Stimulated activated CD8-positive, alpha-beta memory T cell treated with anti-CD3 and anti-CD28 coated beads, Interleukin-4, amount 100 ng/mL, for 4 hours (primary cell): ENCODE data around the gene DYNC2LI1.

Source experiments
- DNase-seq, 2 donors: peaks; one replicate each; pipeline ENCODE4 v3.0.0-alpha.2; 2020; ENCODE audit warnings: low read depth in 2 of 2, low spot score in 1 of 2

DYNC2LI1 gene

DNA sequence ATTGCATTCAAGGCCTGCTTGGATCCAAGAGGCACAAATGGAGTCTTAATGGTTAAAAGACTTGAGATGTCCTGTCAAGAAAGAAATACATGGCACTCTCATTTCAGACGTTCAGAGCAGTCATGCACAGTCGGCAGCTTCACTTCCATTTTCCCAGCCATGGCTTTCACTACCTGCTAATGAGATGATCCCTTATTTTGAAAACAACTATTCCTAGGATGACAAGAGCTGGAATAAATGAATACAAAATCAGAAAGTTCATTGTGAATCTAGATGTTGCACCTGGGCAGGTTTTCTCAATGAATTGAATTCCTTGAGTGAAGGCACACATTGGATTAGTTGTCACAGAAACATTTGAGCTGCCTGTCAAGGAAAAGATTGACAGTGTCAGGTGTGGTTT is 39.1 kb downstream of the DYNC2LI1 start:
- no peak for DNase-seq

DNA sequence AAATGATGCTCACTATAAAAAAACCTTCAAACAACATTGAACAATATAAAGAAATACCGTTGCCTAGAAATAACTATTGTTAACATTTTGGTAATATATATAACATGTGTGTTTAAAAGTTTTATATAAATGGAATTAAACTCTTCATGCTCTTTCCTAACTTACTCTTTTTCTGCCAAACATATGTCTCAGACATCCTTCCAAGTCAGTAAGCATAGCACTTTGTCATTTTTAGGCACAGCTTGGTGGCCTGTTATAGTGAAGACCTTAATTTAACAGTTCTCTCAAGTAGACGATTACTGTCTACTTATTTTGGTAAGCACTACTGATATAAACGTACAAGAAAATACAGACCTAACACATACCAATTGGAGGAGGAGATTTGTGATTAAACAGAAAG is 40.9 kb downstream of the DYNC2LI1 start:
- no peak for DNase-seq

DNA sequence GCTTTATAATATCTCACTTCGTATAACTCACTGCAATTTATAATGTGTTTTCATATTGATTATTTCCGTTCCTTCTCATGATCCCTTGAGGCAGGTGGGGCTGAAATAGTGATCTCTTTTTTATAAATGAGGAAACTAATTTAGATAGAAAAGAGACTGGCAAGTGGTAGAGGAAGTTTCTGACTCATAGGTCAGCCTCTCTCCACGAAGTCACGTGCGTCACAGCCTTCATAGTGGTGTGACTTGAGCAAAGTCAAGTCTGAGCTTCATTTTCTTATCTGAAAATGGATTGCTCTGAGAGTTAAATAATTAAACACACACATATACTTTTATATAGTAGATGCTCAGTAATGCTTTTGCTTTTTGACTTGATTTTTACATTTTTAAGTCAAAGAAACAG is 44.9 kb downstream of the DYNC2LI1 start:
- DNase-seq = no peak

DNA sequence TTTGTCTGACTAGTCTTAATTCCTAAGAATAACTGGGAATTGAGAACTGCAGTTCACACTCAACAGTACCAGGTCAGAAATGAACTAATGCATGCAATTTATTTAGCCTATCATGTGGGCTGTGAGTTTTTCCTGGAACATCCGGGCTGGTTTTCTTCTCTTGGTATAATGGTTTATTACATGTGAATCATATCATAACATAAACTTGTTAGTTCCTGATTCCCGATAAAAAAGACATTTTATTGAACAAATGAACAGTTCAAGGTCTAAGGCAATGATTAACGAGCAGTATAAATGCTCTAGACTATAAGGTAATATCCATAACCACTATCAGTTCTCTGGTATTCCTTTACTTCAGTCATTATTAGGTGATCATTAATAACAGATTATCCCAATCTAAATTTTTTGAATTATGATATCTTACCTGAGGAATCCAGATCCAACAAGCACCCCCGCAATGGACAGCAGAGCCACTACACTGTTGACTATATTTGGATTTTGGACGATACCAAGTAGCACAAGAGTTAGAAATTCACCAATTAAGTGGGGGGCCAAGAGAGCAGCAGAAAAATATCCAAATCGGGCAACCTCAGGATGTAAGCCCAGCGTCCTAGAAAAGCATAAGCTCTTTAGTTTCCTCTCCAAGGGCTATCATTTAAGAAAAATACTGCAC is 45.8 kb downstream of the DYNC2LI1 start:
- DNase-seq = no peak

DNA sequence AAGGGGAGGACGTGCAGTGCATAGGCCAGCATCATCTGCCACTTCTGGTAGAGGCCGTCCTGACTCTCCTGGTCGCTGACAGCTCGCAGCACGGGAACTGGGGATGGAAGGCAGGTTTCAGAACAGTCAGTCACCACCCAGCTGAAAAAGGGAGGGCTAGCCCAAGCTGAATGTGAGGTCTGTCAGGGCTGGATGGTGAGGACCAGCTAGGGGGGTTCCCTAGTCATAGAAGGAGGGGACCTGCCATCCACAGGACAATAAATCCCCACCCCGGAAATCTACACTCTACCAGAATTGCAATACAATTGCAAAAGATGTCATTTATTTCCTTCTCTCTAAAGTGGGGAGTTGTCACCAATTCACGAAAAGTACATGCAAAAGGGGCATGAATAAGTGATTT is 49.0 kb downstream of the DYNC2LI1 start:
- DNase-seq = no peak

DNA sequence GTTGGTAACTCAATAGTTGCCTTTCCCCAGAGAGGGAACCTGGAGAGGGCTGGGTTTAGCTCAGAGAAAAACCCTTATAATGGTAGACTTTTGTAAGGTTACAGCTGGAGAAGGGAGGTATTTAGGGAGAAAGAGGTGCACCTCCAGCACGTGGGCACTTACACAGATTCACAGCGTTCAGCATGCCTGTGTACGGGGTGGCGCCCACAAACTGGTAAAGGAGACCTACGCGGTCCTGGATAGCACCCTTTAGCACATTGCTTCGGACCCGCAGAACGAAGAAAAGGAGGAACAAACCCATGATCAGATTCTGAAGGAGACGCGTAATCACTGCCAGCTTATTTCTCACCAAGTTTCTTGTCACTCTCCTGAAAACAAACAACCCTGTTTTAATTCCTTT is 49.9 kb downstream of the DYNC2LI1 start:
- DNase-seq = no peak

DNA sequence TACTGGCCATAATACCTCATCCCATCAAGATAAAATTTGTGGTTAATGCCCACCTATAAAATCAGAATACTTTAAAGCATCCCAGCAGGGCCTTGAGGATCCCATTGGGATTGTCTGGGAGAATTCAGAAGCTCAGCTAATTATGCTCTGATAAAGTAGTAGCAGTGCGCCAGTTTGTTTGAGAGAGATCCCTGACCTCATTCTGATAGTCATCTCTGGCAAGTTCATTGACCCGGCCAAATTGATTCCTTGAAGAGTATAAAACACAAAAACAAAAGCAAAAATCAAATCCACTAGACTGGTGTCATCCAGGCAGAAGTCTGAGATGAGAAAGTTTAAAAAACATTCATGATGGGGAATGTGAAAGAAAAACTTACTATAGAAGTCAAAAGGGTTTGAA is 50.7 kb downstream of the DYNC2LI1 start:
- DNase-seq = no peak

DNA sequence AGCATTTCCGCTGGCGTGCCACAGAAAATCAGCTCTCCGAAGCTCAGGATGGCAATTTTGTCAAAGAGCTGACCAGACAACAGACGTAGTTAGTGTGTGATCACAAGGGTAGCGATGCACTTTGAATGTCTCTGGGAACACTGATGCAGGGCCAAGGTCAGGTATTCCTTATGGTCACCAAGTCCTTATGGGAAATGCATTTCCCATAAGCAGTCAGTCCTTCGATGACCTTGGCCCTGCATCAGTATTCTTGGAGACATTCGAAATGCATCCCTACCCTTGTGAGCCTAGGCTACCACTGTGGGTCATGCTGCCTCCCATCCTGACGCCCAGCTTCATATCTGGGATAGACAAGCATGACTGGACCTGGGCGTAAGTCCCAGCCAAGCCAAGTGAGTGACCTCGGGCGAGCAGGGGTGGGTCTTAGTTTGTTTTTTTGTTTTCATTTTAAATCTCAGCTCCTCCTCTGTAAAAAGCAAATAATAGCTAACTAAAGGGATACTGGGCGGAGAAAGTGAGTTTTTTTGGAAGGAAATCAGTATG is 51.2 kb downstream of the DYNC2LI1 start:
- DNase-seq = no peak

DNA sequence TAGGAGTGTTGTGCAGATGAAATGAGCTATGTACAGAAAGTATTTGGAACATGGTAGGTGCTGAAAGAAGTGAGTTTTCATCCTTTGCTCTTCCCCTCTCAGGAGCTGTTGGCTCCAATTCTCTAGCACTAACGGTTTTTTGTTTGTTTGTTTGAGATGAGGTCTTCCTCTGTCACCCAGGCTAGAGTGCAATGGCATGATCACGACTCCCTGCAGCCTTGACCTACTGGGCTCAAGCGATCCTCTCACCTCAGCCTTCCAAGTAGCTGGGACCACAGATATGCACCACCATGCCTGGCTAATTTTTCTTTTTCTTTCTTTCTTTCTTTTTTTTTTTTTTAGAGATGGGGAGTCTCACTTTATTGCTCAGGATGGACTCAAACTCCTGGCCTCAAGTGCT is 52.0 kb downstream of the DYNC2LI1 start:
- DNase-seq = no peak

DNA sequence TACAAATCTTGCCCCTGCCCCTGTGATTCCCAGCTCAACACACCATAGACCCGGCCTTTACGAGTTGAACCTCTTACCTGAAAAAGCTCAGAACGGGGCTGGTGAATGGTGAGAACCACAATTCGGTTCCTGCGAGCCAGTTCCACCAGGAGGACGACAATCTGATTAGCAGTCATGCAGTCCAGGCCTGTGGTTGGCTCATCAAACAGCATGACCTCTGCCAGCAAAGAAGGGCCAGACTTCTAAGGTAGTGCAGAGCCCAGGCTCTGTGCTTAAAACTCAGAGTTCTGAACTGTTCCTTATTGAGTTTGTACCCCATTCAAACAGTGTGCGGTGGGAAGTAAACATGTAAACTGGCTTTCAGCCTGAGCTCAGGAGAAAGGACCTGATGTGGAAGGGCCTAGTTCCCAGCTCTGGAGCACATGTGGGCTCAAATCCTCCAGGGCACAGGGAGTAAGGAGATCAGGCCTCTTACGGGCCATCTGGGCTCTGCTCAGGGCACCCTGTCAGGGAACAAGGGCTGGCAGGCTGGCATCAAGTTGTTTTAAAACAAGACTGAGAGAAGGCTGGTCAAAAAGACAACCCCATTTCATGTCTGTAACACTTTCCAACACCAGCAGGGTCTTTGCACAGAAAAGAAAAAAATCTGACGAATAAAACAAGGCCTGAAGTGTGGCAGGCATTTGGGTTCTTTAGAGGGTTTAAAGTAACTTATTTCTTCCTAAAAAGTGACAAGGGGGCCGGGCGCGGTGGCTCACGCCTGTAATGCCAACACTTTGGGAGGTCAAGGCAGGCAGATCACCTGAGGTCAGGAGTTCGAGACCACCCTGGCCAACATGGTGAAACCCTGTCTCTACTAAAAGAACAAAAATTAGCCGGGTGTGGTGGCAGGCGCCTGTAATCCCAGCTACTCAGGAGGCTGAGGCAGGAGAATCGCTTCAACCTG is 52.7 kb downstream of the DYNC2LI1 start:
- no peak for DNase-seq

DNA sequence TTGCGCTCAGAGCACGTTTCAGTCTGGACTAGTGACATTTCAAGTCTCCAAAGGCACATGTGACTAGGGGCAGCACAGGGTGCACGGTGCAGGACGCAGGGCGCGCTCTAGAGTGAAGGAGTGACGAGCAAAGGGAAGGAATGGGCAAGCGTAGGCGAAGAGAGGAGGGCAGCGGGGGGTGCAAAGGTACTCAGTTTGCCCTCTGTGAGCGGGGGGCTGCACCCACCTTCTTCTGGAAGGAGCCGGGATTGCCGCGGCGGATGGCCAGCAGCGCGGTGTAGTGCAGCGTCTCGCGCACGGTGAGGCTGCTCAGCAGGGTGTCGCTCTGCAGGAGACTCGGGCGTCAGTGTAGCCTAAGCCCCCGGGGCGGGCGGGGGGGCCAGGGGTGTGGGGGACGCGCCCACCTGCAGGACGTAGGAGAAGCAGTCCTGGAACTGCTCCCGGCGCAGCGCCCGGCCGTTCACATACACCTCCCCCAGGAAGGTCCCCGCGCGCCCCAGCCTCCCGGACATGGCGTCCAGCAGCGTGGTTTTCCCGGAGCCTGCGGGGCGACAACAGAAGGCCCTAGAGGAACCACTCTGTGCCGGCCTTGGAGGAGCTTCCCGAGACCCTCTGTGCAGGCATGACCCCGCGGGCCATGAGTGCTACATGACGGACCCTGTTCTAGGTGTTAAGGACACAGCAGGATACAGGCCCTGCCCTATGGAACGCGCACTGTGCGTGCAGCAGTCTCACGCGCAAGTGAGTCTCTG is 57.9 kb downstream of the DYNC2LI1 start:
- no peak for DNase-seq

DNA sequence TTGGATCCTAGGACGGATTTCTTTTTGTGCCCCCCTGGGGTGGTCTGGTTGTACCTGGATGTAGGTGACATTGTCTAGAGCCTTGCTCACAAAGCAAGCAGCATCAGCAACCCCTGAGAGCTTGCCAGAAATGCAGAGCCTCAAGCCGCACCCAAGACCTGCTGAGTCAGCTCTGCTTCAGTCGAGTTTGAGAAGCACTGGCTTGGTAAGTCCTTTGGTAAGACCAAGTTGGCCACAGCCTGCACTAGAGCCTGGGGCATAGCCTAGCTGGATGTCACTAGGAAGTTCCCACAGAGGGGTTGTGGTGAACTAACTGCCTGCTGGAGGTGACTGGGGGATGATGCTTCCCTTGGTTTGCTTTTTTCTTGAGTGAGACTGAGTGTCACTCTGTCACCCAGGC is 58.6 kb downstream of the DYNC2LI1 start:
- no peak for DNase-seq

DNA sequence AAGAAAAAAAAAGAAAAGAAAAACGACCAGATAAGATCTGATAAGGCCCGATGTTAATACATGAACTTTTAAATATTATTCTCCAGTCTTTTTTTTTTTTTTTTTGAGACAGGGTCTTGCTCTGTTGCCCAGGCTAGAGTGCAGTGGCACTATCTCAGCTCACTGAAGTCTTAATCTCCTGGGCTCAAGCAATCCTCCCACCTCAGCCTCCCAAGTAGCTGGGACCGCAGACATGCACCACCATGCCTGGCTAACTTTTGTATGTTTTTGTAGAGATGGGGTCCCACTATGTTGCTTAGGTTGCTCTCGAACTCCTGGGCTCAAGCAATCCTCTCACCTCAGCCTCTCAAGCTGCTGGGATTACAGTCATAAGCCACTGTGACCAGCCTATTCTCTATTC is 63.2 kb downstream of the DYNC2LI1 start:
- no peak for DNase-seq

DNA sequence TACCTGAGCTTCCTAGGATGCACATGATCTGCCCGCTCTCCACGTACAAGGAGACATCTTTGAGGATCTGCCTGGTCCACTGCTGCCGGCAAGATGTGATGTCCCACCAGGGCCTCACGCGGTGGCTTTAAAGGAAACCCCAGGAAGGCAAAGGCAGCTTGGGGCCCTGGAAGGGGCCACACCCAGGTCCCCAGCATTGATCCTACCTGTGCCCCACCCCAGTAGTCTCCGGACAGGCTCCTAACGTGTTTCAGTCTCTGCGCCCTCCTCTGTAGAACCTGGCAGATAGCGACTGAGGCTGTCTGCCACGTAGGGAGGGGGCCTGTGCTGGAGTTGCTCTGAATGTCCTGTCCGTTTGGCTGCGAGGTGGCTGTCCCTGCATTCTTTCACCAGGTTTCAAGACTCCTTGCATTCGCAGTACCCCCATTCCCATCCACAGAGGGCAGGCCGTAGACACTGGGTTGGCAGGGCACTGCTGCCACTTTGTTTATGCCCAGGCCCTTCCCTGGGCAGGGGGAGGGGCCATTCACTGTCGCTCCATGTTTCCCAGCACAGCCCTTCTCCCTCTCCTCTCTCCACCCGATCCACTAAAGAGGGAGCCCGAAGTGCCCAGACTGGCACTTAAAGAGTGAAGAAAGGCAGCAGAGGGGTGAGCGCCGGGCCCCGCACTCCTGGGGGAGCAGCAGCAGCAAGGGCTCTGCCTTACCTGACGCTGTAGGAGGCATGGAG is 64.2 kb downstream of the DYNC2LI1 start:
- DNase-seq = no peak

DNA sequence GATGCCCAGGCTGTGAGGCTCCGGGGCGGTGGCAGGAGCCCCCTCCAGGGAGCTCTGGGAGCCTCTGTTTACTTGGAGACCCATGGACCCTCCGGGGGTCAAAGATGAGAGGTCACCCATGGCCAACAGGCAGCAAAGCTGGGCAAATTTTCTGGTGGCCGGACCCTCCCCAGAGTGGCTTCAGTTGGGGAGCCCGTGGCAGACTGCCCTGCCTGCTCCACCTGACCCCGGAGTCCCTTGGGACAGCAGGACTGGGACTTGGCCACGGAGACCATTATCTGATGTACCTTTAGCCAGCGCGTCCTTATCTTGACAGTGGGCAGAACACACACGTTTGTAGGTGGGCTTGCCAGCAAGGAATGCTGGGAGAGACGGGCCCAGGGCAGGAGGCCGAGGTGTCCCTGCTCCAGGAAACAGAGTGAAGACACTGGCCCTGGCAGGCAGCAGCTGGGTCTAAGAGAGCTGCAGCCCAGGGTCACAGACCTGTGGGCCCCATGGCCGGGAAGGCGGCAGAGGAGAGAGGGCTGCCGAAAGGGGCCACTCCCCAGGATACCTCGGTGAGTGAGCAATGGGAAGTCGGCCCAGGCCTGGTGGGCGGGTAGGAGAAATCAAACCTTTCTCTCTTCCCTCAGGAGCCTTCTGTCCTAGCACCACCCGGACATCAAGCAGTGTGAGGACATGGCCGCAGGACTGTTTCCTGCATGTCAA is 64.9 kb downstream of the DYNC2LI1 start, which contains the start of the genes ABCG5 and ABCG8:
ABCG5 (minus strand) TSS at position 280 of the 708 bp plus-strand sequence; CDS start at position 120, 160 bp downstream.
ABCG8 (plus strand) TSS at position 412 of the 708 bp plus-strand sequence; CDS start at position 495, 83 bp downstream.
- no peak for DNase-seq

DNA sequence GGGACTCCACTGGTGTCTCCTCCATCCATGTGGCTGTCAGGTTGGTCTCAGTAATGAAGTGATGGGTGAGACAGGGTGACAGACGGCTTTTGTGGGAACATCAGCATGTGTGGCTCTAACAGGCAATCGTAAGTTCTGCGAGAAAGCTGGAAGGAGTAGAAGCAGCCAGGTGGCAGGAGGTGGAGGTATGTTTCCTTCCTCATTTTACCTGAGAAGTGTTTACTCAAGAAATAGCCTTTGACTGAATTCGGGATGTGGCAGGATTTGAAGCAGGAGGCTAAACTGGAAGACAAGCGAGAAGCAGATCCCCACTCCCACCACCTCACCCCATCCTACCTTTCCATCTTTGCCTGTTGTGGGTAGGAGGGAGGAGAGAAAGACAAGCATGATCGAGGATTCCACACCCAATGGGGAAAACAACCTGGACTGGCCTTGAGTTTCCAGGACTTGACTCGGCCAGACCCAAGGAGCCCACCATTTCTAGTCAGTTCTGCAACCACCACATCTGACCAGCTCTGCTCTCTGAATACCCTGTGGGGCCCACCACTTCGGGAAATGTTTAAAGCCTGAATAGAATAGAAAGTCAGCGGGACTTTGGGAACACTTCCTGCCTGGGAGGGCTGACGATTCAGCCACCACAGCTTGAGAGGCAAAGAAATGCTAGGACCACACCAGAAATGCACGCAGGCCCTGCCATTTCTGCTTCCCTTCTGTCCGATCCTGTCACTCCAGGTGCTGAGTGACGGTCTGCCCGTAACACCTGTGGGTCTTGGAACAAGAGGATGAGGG is 66.1 kb downstream of the DYNC2LI1 start:
- DNase-seq = no peak

DNA sequence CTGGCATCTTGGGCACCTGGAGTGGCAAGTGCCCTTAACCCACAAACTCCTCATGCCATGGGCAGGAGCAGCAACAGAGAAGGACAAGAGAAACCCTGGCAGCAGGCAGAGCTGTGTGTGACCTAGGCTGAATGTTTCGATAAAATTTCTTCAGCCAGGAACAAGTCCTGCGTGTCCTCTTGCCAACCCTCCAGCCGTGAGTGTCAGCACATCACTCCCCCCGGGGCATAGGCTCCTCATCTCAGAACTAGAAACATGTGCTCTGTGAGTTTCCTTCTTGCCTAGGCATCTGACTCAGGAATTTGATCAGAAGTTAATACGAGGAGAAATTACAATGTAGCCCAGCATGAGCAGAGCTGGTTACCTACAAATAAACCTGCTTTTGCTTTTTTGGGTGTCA is 67.1 kb downstream of the DYNC2LI1 start:
- no peak for DNase-seq

DNA sequence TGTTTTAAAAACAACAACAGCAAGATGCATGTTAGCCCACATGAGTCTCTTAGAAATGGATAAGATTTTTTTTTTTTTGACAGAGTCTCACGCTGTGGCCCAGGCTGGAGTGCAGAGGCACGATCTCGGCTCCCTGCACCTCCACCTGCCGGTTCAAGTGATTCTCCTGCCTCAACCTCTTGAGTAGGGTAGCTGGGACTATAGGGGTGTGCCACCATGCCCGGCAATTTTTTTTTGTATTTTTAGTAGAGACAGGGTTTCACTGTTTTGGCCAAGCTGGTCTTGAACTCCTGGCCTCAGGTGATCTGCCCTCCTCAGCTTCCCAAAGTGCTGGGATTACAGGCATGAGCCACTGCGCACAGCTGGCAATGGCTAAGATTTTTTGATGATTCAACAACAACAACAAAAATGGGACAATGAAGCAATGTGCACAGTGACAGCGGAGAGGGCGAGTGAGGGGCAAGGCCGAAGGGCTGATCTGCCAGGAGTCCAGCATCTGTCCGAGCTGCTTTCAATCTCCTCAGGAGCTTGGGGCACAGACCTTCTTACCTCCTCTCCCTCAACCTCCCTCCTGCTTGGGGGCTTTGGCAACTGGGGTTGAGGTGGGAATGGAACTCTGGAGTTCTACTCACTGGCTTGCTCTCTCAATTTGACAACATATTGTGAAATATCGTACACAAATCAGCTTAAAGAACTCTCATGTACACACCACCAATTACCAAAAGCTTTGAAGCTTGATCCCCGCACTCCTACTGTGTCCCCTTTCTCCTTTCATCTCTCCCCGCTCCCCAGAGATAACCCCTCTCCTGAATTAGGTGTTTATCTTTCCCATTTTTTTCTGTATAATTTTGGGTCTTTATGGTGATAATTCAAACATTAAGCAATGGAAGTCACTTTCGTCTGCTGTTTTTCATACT is 68.4 kb downstream of the DYNC2LI1 start:
- no peak for DNase-seq
